Loucy (cell line): Measurements from ENCODE around the gene UTP11.

Experiments
- EZH2phosphoT487 ChIP-seq: fragments of 200-600 bp; IDR thresholded peaks from 2 replicates; pipeline ENCODE4 v1.6.1; 2018; ENCODE audit warnings: antibody characterized with exemption, mild to moderate bottlenecking, moderate library complexity, borderline replicate concordance
- TF ChIP-seq, protein P1 (sequence below): fragments of 200-600 bp; sonication (generic); conservative IDR thresholded peaks from 2 replicates; pipeline ENCODE4 v1.5.1; 2014; ENCODE audit warnings: mild to moderate bottlenecking, antibody characterized with exemption, low read length

DNA sequence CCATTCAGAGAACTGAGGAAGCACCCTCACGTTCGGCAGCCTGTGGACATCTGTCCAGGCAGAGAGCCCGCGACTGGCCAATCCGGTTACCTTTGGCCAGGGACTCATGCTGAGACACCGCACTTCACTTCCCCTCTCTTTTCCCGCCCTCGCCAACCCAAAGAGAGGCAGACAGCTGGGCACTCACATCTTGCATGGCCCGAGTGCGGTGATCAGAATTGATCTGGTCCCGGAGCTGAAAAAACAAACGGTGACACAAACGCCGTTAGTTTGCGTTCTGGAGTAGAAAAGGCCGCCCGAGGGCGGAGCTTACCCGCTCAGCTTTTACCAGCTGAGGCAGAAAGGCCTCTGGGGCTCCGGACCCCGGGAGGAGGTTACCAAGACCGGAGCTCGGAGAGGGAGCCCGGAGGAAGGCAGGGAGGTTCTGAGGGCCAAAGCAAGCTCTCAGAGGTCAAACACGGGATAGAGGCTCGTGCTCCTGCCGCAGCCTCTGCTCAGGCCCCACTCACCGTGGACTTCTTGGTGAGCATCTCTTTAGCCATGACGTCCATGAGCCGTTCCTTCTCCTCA is 23.1 kb upstream of the UTP11 start:
- TF ChIP-seq, protein P1, sequence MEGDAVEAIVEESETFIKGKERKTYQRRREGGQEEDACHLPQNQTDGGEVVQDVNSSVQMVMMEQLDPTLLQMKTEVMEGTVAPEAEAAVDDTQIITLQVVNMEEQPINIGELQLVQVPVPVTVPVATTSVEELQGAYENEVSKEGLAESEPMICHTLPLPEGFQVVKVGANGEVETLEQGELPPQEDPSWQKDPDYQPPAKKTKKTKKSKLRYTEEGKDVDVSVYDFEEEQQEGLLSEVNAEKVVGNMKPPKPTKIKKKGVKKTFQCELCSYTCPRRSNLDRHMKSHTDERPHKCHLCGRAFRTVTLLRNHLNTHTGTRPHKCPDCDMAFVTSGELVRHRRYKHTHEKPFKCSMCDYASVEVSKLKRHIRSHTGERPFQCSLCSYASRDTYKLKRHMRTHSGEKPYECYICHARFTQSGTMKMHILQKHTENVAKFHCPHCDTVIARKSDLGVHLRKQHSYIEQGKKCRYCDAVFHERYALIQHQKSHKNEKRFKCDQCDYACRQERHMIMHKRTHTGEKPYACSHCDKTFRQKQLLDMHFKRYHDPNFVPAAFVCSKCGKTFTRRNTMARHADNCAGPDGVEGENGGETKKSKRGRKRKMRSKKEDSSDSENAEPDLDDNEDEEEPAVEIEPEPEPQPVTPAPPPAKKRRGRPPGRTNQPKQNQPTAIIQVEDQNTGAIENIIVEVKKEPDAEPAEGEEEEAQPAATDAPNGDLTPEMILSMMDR: no peak
- TF ChIP-seq EZH2phosphoT487: no peak
